Fibroblast of pulmonary artery (primary cell): ENCODE data around the gene SLAIN2.
A peak's percentile ranks its signal among the peaks of the same experiment; 100 is the strongest.

ENCODE experiments used
- DNase-seq: peaks from one replicate; pipeline ENCODE4 v3.0.0-alpha.2; 2010; ENCODE audit warnings: low read depth
- H3K4me3 ChIP-seq: replicated peaks from 2 replicates; pipeline ENCODE4 v1.5.1; 2011; ENCODE audit warnings: low read depth, mild to moderate bottlenecking, control low read depth, low read length, moderate library complexity
- TF ChIP-seq, protein P1 (sequence below): IDR thresholded peaks from 2 replicates; pipeline ENCODE4 v1.5.1; 2011; ENCODE audit warnings: mild to moderate bottlenecking, control low read depth, low read length, inconsistent platforms; ENCODE audit errors: missing control alignments

Gene SLAIN2

DNA sequence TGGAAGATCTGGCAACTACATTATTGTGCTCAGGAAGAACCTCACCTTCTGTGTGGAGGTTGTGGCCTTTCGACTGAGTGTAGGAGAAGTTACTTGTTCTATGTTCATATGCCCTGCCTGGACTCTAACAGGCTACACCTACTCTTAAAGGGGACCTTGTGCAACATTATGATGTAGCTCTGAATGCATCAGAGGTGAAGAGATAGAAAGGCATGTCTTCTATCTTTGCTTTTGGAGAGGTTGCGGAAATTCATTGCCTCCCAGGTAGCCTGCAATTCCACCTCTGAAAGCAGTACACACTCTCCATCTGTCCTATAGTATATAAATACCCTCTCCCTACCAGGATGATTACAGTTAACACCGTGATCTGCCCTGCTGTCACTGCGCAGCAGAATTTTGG, 7.1 kb upstream of the SLAIN2 start:
- H3K4me3 ChIP-seq = no peak overlapping the region
- TF ChIP-seq, protein P1, sequence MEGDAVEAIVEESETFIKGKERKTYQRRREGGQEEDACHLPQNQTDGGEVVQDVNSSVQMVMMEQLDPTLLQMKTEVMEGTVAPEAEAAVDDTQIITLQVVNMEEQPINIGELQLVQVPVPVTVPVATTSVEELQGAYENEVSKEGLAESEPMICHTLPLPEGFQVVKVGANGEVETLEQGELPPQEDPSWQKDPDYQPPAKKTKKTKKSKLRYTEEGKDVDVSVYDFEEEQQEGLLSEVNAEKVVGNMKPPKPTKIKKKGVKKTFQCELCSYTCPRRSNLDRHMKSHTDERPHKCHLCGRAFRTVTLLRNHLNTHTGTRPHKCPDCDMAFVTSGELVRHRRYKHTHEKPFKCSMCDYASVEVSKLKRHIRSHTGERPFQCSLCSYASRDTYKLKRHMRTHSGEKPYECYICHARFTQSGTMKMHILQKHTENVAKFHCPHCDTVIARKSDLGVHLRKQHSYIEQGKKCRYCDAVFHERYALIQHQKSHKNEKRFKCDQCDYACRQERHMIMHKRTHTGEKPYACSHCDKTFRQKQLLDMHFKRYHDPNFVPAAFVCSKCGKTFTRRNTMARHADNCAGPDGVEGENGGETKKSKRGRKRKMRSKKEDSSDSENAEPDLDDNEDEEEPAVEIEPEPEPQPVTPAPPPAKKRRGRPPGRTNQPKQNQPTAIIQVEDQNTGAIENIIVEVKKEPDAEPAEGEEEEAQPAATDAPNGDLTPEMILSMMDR = no peak
- no peak for DNase-seq

DNA sequence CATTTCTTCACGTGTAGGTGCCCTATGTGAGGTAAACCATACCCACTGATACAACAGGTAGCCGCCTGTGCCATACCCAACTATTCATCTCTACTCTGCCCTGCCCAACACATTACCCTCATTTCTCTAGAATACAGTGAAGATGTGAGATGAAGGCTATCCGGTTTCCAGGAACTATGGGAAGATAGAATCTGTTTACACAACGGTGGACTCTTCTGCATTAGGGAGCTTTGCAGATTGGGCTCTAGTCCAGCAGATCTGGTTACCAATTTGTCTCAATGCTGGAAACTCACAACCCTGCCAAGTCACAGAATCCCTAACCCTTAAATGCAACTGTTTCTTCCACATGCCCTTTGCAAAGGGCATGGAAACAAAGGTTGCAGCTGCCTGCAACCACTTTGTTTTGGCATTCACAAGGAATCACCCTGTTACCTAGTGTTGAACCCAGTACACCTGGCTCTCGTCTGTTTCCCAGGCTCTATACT, 6.4 kb upstream of the SLAIN2 start:
- no peak for DNase-seq
- H3K4me3 ChIP-seq = no peak overlapping the region
- TF ChIP-seq, protein P1 = no peak

DNA sequence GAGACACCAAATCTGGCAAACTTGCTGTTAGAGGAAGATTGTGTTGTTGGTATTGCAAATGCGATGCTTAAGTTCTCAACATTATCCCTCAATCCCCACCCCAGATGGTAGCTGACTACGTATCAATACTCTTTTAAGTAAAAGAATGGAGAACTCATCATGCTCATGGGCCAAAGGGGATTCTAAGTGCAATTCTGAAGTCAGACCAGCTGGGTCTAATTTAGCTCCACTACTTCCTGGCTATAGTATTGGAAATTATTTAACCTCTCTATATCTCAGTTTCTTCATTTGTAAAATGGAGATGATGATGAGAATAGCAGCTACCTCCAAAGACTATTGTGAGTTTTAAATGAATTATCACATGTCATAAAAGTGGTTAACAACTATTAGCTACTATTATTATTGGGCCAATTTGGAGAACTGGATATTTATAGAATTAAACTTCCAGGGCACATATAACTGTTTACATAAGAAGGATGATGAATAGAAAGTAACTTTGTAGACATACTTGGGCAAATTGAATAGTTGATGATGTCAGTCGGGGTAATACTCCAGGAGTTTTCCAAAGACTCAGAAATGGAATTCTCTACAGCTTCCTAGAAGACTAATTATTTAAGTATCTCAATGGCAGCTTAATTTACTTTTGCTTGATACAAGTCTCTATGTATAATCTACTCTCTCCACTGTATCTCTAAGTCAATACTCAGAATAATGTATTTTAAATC, 5.0 kb upstream of the SLAIN2 start:
- TF ChIP-seq, protein P1 = no peak
- H3K4me3 ChIP-seq = no peak overlapping the region
- DNase-seq = no peak

DNA sequence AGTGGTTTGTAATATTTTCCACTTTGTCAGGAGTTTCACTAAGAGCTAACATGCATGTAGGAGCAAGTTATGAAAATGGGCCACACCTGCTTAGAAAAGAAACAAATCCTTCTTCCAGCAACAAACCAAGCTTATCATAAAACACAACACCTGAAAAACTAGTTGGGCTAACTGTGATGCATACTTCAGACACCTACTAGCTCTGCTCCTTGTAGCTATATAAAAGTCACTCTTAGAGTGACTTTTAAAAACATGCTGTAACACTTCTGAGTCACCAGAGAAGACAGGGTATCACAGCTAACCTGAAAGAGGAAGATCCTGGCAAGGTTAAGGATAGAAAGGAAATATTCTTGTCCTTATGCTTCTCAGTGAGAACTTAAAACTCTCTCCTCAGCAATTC, 3.6 kb upstream of the SLAIN2 start:
- TF ChIP-seq, protein P1 = no peak
- H3K4me3 ChIP-seq = no peak overlapping the region

DNA sequence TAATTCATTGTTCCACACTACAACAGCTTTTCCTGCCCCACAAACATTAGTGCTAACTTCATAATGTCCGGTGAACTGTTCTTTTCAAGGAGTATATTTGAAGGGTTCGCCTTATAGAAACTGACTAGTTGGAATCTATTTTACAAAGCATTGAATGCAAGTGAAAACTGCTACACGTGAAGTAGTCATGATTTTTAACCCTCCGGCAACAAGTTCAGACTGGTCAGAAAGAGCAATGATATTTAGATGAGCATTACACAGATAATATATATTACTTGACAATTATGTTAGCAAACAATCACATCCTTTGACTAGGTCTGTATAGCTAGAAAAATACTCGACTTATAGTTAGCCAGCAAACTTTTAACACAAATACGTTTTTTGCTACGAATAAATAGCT, 1.7 kb upstream of the SLAIN2 start:
- TF ChIP-seq, protein P1 = no peak
- H3K4me3 ChIP-seq = no peak overlapping the region
- DNase-seq = no peak

More for the DNA sequence above, 3.6 kb upstream of the SLAIN2 start:
- no peak for DNase-seq

DNA sequence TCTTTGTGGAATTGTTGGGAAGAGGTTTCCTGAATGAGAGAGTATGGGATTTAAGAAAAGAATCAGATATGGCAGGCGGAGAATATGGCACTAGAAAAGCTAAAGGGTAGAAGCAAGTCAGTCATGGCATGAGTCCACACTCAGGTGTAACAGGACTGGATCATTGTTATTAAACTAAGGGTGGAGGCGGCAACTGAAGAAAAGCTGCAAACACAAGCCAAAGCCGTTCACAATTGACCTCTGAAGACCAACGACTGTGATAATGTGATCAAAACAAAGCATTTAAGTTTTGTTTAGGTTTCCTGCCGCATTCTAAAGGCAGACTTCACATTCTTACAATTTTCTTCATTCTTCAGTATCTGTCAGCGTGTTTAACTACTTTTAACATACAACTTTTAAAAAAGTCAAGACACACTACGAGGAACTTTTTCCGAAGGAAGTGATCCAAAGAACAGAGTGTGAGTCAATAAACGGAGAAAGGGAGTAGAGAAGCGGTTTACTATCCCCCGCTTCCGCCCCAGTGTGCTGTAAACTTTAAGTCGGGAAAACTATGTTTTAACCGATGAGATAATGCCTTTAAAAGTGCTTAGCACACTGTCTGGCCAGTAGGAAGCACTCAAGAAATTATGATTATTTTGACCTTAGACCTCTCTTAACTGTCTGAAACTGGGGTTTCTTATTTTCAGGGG, 909 bp upstream of the SLAIN2 start:
- peak; percentile 76 for DNase-seq
- H3K4me3 ChIP-seq = peak overlapping the region; percentile 63
- TF ChIP-seq, protein P1 = no peak
